Stimulated activated CD8-positive, alpha-beta memory T cell treated with anti-CD3 and anti-CD28 coated beads, Interleukin-7, amount 100 ng/mL, for 1 hour (primary cell): ENCODE measurements around the gene WDFY1.
A peak's percentile ranks its signal among the peaks of the same experiment; 100 is the strongest.
"Not testable (repeated sequence)": the region's sequence is repeated elsewhere in the genome, so short reads cannot be mapped to it uniquely, and the experiment has no call there.

Source experiments
- DNase-seq, 2 donors: peaks; one replicate each; pipeline ENCODE4 v3.0.0-alpha.2; 2020; ENCODE audit warnings: low read depth in 2 of 2

WDFY1 gene

GRCh38 chr2:223957092-223957851 is 12.1 kb upstream of the WDFY1 start, which contains the start of gene MRPL44:
Gene MRPL44, plus strand, starts transcription at chr2:223957463. Its CDS starts 10 bp downstream, at chr2:223957473.
- DNase-seq: peak; percentile 95 to 99

DNA sequence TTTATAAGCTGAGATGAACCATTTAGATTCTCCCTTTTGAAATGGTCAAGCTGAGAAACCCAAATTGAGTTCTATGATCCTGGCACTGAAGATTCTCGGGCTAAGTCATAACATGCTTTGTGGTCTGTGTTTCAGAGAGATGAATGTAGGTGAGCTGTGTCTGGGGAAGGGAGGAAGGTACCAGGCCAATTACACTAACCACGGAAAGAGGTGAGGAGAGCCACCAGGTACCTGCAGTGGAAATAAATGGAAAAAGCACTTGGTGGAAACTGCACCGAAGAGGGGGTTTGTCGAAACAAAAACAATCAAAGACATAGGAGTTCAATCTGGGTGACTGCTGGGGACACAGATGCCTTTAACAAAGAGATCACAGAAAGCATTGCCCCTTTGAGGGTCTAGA is 11.2 kb upstream of the WDFY1 start:
- no peak for DNase-seq

DNA sequence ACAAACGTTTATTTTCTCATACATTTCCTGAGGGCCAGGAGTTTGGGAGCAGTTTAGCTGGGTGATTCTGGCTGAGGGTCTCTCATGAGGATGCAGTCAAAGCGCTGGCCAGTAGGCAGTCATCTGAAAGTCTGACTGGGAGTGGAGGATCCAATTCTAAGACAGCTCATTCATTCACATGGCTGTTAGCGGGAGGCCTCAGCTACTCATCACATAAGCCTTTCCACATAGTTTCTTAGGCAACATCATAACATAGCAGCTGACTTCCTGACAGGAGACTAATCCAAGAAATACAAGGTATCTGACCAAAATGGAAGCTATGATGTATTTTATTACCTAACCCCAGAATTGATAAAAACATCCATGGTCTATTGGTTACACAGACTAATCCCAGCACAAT is 9.3 kb upstream of the WDFY1 start:
- no peak for DNase-seq

- no peak for DNase-seq
These were observed 7.3 kb upstream of the WDFY1 start for GRCh38 chr2:223952280-223952968.

DNA sequence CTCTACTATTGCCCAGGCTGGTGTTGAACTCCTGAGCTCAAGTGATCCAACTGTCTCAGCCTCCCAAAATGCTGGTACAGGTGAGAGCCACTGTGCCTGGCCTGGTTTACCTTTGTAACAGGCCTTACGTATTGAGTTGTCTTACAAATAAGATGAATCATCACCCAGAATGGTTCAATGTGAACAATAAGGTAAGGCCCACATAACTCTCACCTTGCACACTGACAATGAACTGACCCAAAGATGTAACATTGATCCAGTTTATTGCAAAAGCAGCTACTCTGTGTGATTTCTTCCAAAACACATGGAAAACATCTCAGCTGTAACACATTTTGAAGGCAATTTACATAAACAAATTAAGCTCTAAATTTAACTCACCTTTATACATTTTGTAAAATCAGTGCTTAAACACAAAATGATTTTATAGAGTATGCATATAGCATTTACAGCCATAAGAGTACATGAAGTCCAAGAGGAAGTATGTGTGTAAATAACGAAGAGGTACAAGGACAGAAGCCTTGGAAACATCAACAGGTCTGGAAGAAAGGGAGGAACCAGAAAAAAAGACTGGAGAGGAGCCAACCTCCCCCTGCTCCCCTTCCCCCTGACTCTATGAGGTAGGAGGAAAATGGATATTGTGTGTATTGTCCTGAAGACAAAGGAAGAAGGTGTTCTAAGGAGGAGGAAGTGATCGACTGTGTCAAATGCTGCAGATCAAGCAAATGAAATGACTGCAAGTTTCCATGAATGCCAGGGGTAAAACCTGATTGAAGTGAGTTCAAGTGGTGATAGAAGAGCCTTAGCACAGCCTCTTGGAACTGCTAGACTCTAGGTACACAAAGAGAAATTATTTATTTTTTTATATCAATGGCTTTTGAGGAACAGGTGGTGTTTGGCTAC is 5.6 kb upstream of the WDFY1 start:
- DNase-seq: no peak

DNA sequence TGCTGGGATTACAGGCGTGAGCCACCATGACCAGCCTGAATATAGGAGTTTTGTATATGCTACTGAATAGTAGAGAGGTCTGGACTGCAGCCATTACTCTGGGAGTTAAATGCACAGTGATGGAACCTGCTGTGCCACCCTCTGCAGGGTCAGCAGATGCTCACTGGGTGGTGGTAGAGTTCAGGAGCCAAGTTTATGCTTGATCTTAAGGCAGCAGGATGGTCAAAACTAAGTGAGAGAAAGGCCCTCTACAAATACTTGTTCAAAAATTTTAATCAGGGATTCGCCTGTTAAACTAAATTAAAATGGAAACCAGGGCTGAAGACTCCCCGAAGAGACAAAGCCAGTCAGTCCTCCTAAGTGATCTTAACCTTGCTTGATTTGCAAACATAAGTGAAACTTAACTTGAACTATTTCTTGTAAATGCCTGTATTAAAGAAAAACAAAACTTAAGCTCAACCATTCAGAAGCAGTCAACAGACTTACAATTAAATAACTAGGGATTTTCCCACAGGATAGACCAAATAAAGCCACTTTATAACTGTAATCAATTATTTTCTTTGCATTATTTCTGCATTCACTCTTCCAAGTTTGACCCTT is 4.2 kb upstream of the WDFY1 start:
- no peak for DNase-seq

DNA sequence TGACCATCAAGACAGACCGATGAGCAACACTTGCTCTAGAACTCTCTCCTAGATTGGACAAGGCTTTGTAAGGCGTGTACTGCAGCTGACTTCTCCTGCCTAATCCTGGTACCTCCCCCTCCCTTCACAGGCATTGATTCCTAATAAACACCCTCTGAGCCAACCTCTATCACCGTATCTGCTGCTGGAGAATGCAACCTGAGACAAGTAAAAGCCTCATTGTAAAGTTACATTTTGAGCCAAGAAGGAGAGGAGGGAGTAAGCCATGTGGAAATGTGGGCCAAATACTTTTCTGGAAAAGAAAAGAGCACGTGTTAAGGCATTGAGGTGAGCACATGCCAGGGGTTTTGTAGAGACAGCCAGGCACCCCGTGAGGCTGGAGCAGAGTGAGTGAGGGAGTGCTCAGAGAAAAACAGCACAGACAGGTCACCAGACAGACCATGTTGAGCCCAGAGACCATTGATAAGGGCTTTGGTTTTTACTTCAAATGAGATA is 2.6 kb upstream of the WDFY1 start:
- DNase-seq: no peak

- DNase-seq: no peak
These were observed 620 bp upstream of the WDFY1 start for GRCh38 chr2:223945755-223946154.

DNA sequence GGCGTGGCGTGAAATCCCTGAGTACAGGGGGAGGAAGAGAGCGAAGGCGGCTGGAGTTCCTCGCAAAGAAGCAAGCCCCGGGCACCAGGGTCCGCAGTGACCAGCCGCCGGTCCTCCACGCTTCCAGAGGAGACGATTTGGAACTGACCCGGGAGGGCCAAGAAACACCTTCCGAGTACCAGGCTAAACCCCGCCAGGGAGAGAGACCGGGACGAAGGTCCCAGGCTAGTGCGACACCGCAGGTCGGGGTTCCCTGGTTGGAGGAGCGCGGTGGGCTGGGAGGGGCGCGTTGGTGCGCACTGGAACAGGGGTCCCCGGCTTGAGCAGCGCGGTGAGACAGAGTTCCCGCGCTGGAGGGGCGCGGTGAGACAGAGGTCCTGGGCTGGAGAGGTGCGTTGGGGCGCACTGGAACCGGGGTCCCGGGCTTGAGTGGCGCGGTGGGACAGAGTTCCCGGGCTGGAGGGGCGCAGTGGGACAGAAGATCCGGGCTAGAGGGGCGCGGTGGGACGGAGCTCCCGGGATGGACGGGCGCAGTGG is 901 bp downstream of the WDFY1 start:
- no peak for DNase-seq

DNA sequence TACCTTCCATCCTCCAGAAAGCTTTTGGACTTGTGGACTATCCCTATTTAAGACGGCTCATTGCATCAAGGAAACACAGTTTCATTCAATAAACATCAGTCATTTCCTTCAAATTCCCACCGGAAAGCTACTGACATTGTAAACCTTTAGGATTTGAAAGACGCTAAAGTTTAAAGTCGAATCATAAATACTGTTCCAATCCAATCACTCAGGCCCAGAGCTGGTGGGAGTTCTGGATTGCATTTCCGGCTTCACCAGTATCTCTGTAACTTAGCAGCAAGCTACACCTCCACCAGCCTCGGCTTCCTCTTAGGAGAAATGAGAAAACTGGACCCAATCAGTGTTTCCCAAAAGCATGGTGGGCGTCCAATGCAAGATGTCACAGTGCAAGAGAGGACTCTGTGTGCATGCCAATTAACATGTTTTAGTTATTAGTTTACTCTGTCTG is 1.6 kb downstream of the WDFY1 start:
- DNase-seq: no peak

DNA sequence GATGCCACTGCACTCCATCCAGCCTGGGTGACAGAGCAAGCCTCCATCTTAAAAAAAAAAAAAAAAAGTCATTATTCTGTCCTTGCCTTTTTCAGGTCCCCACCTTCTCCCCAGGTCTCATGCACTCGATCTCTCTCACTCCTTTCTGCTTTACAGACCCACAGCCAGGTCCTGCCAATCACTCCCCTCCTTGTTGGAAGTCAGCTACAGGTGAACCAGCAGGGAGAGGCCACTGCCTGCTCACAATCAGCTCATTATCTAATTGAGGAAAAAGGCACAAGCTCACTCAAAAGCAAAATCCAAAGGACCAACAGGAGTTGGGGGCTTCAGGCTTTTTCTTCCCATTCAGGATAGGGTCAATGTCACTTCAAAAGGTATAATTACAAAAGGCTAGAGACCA is 2.0 kb downstream of the WDFY1 start:
- DNase-seq: no peak

DNA sequence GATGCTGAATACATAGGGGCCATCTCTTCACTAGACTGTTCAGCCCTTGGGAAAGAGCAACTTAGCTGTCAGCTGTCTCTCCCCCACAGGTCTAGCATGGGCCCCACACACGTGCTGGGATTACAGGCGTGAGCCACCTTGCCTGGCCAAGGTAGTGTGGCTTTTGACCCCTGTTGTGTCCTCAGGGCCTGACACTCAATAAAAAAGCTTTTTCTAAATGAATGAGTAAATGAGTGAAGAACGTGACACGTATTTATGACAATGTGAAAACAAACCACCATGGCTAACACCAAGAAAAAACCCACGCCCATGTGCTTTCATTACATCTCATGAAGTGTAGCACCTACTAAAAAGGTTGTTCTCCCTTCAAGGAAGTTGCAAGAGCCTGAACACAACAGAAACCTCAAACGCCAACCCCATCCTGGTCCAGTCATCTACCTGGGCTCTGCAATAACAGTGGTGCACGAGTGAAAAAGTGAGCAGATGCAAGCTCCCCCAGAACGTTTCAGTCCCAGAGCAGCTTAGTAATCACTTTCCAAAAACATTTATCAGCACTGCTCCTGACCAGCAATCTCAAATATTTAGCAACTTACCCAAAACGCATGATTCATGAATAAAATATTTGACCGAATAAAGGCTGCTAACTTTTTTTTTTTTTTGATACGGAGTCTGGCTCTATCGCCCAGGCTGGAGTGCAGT is 3.4 kb downstream of the WDFY1 start:
- DNase-seq: no peak

DNA sequence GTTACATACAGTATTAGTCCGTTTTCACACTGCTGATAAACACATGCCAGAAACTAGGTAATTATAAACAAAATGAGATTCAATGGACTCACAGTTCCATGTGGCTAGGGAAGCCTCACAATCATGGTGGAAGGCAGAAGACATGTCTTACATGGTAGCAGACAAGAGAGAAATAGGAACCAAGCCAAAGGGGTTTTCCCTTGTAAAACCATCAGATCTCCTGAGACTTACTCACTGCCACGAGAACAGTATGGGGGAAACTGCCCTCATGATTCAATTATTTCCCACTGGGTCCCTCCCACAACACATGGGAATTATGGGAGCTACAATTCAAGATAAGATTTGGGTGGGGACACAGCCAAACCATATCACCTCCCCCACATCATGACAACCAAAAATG is 5.7 kb downstream of the WDFY1 start:
- not testable (repeated sequence) for DNase-seq

DNA sequence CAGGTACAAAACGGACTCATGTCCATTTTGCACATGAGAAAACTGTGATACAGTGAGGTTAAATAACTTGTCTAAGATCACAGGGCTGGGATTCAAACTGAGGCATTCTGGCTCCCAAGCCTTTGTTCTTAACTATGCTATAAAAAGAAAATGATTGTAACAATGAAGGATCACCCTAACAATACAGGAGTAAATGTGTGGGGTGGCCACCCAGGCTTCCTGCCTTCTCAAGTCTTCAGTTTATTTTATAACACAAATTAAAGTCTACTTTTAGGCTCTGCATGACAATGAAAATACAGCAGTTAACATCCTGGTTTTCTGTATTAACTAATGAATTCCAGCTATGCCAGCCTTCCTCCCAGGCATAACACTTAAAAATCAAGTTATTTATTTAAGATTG is 7.6 kb downstream of the WDFY1 start:
- no peak for DNase-seq

- no peak for DNase-seq
These were observed 8.2 kb downstream of the WDFY1 start for GRCh38 chr2:223936862-223937326.

DNA sequence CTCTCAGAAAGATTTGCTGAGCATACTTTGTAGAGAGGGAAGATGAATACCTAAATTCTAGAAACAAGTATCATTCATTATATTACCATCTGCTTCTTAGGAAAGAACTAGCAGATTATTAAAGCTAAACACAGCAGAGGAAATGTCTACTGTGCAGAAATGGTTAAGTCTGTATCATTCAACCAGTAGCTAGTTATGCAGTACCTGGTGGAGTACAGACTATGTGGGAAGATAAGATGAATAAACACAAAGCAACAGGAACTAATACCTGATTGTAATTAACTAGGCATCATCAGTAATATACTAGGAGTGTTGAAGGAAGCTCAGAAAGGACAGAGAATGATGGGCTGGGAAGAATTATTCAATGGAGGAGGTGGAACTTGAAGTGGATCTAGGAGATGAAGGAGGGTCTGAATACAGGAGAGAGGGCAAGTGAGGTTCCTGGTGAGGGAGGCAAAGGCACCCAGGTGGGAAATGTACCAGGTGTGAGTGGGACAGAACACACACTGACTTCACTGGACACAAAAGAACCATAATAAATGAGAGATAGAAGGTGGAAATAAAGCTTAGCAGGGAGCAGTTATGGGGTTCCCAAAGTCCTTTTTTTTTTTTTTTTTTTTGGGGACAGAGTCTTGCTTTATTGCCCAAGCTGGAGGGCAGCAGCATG is 9.5 kb downstream of the WDFY1 start:
- no peak for DNase-seq

DNA sequence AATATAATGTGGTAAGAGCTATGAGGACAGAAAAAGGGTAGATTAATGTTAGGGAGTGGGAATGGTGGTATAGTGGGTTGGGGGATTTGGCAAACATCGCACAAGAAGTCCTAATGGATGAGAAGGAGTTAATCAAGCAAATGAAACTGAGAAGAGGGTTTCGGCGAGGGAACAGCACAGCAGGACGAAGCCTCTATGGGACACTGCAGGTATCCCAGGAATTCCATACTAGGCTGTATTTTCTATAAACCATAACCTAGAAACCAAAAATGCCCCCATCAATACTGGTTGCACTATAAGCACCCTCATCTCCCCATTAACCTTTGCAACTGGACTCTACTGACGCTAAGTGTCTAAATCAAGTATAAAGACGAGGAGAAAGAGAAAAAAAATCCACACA is 10.3 kb downstream of the WDFY1 start:
- no peak for DNase-seq

GRCh38 chr2:223932816-223933800 is 12.0 kb downstream of the WDFY1 start:
- DNase-seq: no peak
